Stimulated activated CD4-positive, alpha-beta T cell treated with anti-CD3 and anti-CD28 coated beads, Interleukin-4, amount 100 ng/mL, for 48 hours (primary cell): ENCODE results near the gene APOL3.
"Not testable (repeated sequence)": the region's sequence is repeated elsewhere in the genome, so short reads cannot be mapped to it uniquely, and the experiment has no call there.

ENCODE experiments used
- DNase-seq, 2 donors: peaks; one replicate each; pipeline ENCODE4 v3.0.0-alpha.2; 2020; ENCODE audit warnings: low read depth in 2 of 2

Gene APOL3

DNA sequence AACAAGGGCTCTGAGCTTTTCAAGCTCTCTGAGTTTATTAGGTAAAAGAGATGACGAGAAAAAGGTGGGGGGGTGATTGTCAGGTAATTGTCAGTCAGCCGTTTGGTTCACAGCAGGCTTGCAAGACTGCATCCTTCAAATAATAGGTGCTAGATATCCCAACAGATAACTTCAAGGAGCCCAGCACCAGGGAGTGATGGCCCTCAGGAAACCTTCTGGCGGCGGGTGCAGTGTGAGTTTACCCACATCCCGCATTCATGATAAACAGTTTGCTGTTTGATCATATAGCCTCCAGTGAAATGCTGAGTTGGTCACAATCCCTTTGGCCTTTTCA is 1.2 kb upstream of the APOL3 start:
- not testable (repeated sequence) for DNase-seq

DNA sequence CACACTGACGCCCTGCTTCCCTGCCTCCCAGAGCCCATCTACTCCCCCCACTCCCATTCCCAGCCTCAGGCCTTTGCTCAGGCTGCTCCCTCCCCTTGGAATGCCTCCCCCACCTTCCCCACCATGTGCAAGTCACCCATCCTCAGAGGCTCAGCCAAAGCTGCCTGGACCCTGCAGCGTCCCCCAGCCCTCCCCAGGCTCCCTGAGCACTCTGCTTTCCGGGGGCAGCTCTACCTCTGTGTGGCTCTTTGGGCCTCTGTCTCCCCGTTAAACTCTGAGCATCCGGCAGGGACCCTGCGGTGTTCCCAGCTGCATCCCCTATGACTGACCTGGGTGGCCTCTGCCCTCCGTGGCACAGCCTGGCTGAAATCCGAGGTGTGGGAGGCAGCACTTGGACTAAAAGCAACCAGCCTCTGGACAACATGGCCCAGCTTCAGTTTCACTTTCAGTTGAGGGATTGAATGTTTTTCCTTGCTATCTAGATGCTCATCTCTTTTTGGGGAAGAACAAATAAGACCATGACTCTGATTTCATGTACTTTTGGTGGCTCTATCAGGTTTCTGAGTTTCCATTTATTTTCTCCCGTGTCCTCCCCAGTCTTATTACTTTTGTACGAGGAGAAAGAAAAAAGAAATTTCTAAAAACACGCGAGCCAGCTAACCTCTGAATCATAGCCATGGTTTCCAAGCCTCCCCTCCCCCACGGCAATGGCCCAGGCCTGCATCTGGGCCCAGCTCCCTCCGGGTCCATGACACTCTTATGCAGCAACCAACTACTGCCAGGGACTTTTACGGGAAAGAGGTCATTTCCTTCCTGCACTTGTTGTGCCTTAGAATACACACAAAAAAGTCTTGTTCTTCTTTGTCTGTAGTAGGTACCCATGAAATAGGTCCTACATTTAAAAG is 3.8 kb downstream of the APOL3 start:
- DNase-seq, result peak; percentile 75 to 79

DNA sequence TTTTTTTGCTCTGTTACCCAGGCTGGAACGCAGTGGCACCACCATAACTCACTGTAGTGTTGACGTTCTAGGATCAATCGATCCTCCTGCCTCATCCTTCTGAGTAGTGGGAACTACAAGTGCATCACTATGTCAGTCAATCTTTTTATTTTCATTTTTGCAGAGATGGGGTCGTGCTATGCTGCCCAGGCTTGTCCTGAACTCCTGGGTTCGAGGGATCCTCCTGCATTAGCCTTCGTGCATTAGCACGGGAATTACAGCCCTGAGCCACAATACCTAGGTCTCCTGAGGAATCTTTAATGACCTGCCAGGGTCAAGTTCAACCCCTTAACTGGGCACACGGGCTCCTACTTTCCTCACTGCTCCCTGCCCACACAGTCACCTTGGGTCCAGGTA is 4.4 kb downstream of the APOL3 start:
- no peak for DNase-seq

DNA sequence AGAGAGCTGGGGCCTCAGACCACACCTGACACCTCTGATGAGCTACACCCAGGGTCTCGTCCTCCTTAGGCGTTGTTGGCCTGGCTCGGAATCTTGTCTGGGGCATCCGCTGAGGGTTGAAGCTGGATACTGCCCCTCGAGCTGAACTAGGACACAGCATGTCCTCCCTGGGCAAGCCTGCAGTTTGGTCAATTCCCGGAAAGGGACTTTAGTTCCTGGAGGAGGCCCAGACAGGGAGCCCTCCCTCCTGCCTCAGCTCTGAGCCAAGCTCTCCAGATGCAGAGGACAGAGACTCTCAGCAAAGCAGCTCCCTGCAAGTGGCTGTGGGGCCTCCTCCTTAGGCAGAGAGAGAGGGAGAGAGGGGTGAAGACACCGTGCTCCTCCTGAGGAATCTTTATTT is 4.9 kb downstream of the APOL3 start:
- DNase-seq, result no peak

GRCh38 chr22:36154423-36154945 is 6.1 kb downstream of the APOL3 start:
- DNase-seq, result no peak

DNA sequence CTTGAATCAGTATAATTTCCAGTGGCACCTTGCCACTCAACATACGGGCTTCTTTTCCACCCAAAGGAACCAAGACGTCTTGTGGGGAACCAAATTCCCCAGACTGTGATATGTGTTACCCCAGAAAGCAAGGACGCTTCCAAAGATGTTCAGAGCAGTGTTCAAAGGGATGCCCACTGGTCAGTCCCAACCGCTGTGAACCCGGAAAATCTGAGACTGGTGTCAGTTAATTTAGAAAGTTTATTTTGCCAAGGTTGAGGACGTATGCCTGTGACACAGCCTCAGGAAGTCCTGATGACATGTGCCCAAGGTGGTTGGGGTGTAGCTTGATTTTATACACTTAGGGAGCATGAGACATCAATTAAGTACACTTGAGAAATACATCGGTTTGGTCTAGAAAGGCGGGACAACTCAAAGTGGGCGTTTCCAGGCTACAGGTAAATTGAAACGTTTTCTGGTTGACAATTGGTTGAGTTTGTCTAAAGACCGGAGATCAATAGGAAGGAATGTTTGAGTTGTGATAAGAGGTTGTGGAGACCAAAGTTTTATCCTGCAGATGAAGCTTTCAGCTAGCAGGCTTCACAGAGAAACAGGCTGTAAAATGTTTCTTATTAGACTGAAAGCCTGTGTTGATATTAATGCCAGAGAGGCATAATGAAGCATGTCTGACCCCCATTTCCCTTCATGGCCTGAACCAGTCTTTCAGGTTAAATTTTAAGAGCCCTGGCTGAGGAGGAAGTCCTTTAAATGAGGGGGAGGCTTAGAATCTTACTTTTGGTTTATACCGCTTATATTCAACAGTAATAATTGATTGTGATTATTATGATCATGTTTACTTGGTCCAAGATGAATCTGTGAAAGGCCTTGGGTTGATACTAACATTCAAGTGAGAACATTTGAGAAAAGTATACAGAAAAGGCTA is 6.8 kb downstream of the APOL3 start:
- DNase-seq, result no peak

GRCh38 chr22:36152821-36153220 is 7.7 kb downstream of the APOL3 start:
- DNase-seq, result not testable (repeated sequence)

DNA sequence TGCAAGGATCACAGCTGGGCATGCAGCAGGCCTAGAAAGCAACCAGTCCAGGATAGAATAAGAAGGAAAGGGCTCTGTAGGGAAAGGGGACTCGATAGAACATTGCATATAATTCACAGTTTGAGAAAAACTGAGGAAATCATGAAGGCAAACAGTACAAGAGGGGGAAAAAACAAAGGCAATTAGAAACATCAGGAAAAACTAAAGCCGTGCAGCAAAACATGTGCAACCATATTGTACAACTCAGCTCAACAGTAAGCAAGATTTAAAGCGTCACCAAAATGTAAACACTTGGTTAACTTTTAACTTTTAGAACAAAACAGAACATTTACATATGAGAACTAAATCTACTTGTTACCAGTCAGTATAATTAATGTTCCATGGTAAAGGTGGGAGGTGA is 8.5 kb downstream of the APOL3 start:
- DNase-seq, result no peak

DNA sequence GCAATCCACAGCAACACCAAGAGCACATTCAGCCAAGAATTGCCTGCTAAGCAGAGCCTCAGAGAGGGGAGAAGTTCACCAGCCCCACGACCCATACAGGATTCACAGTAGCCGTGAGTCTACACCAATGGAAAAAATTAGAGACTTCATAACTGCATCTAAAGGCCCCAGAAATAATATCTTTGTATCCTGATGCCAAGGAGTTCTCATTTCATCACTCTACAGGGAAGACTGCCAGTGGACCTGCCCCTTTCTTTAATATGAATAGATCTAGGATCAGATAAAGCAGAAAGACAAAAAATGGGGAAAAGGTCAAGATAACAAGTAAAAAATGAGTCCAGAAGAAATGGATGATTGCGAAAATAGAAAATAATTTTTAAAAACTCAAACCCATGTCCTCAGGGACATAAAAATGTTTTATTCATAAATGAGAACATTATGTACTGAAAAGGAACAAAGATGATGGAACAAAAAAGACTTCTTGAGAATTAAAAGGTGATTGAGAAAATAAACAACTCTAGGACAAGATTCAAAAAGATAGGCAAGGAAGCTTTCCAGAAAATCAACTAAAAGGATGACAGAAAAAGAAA is 9.5 kb downstream of the APOL3 start:
- DNase-seq, result no peak

DNA sequence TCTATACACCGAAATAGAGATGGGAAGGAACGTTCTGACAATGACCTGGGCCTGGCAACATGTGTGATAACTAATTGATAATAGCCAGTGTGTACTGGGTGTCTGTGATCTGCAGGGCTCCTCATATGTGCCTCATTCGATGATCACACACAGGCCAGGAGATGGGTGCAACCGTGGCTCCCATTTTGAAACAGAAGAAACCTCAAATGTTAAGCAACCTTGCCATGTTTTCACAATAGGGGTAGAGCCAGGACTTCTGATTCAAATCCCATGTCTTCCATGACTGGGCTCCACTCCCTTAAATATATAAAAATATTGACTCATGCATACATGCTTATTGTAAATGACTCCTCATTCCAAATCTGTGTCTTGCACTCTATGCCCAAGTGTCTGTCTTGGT is 11.1 kb downstream of the APOL3 start:
- DNase-seq, result no peak

- DNase-seq, result no peak
These were observed 12.1 kb downstream of the APOL3 start for GRCh38 chr22:36148411-36148810.

DNA sequence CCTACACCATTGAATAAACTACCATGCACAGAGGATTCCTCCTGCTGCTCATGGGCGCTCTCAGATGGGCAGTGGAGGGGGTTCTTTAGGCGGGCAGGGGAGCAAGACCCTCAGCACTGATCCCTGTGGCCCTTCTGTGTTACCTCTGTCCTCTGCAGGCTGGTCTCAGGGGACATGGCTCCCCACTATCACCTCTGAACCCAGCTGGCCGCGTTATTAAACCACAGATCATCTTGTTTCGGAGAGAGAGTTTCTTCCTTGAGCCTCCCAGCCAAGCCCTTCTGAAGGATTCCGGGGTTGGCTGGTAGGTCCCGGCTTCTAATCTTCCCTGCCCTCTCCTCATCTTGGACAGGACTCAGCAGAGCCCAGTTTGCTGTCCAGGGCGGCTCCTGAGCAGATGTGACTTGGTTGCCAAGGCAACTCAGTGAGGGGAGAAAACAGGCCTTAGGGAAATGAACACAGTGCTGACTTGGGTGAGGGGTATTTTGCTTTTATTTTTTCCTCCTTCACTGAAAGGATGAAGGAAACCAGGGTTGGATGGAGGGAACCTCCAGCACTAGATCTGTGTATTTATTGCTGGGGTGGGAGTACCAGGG is 13.3 kb downstream of the APOL3 start:
- DNase-seq, result no peak

- DNase-seq, result no peak
These were observed 14.7 kb downstream of the APOL3 start for GRCh38 chr22:36145881-36146280.

GRCh38 chr22:36144886-36145541 is 15.5 kb downstream of the APOL3 start:
- DNase-seq, result no peak

- DNase-seq, result no peak
These were observed 16.6 kb downstream of the APOL3 start for GRCh38 chr22:36143956-36144355.

- DNase-seq, result no peak
These were observed 17.3 kb downstream of the APOL3 start for GRCh38 chr22:36143066-36143815.

GRCh38 chr22:36141481-36141880 is 19.1 kb downstream of the APOL3 start:
- no peak for DNase-seq

- DNase-seq, result not testable (repeated sequence)
These were observed 21.8 kb downstream of the APOL3 start for GRCh38 chr22:36138709-36139108.

DNA sequence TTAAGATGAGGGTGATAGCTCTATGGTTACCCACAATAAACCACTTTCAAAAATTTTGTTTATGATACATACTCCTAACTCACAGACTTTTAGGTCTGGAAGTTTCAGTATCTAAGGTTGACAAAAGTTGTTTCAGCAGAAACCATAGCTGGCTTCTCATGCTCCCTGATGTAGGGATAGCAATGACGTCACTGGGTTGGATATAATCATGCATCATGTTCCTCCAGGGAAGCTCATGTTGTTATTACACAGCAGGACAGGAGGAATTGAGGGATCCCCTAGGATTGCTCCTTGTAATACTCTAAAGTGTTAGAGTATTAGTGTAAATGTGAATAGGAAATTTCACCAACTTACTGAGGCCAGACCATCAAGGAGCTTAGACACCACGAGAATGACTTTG is 23.6 kb downstream of the APOL3 start:
- no peak for DNase-seq

DNA sequence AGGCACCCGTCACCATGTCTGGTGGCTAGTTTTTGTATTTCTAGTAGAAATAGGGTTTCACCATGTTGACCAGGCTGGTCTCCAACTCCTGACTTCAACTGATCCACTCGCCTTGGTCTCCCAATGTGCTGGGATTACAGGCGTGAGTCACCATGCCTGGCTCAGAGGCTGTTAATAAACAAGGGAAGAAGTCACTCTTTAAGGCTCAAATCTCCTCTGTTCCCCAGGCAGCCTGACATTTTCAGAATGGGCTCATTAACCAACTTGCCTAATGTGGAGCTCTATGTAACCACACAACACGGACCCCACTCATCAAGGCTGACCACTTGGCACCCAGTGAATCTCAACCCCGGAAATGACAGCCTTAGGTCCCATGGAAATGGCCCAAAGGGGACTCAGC is 24.1 kb downstream of the APOL3 start:
- DNase-seq, result no peak
